Erythroblast (primary cell): ENCODE data around the gene CCP110.

Experiments
- DNase-seq, 2 experiments: peaks; one replicate each; lab custom pipeline; 2025; lab: John Stamatoyannopoulos, UW
- GATA1 ChIP-seq: IDR thresholded peaks from 2 replicates; pipeline ENCODE4 v1.6.1; 2011; ENCODE audit warnings: low read depth, mild to moderate bottlenecking, control low read depth, low read length, moderate library complexity
- POLR2A ChIP-seq: IDR thresholded peaks from 2 replicates; pipeline ENCODE4 v1.6.1; 2011; ENCODE audit warnings: mild to moderate bottlenecking, low read length

CCP110 gene

DNA sequence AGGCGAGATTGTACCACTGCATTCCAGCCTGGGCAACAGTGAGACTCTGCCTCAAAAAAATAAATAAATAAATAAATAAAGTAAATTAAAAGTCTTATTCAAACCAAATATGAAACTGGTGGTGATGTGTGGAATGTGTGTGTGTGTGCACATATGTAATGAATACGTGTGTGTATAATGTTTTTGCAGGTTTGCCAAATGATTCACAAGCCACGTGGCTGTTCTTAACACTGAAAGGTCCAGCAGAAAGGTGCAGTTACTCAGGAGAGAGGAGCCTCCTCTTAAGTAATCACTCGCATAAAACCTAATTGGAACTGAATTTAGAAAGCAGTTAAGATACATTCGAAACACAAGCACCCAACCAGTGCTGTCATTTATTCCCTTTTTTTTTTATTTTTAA, 24.7 kb upstream of the CCP110 start:
- TF ChIP-seq POLR2A (no peak), GATA1 (no peak)
- no peak for DNase-seq

DNA sequence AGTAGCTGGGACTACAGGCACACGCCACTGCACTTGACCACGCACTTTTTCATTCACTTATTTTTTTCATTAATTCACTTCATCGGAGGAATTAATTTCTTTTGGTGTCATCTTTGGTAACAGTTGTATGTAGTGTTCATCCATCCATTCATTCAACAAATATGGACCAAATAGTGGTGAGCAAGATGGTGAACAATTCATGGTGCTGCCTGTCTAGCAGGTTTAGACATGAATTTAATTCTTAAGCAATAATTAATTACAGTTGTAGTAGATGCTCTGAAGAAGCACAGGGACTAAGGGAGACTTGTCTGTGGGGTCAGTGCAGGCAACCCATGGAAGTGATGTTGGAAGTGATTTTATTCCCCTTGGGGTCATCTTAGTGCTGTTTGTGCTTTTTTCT, 24.3 kb upstream of the CCP110 start:
- no peak for TF ChIP-seq GATA1
- TF ChIP-seq POLR2A: no peak

DNA sequence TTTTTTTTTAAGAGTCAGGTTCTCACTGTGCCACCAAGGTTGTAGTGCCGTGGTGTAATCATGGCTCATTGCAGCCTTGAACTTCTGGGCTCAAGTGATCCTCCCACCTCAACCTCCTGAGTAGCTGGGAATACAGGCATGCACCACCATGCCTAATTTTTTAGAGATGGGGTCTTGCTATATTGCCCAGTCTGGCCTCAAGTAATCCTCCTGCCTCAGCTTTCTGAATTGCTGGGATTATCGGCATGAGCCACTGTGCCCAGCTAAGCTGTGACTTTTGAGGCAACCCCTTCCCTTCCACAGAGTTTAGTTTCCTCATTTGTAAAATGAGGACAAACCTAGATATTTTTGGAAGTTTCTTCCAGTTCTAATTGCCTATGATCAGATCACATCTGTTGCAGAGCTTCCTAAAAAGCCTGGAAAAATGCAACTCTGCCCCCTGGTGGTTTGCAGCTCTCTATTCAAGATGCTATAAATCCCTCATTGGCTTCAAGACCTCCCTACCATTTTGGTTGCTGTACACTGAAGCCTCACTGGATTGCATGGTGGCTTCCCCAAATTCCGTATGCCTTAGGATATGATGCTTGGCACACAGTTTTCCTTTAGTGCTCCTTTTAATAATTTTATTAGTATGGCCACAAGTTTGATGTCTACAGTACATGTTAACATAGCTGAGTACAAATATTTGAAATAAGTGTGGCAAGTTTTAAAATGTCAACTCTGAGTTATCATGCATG, 21.2 kb upstream of the CCP110 start:
- TF ChIP-seq GATA1 (no peak), POLR2A (no peak)
- DNase-seq: peak; percentile 86 to 92

More for the DNA sequence above, 24.3 kb upstream of the CCP110 start:
- no peak for DNase-seq

DNA sequence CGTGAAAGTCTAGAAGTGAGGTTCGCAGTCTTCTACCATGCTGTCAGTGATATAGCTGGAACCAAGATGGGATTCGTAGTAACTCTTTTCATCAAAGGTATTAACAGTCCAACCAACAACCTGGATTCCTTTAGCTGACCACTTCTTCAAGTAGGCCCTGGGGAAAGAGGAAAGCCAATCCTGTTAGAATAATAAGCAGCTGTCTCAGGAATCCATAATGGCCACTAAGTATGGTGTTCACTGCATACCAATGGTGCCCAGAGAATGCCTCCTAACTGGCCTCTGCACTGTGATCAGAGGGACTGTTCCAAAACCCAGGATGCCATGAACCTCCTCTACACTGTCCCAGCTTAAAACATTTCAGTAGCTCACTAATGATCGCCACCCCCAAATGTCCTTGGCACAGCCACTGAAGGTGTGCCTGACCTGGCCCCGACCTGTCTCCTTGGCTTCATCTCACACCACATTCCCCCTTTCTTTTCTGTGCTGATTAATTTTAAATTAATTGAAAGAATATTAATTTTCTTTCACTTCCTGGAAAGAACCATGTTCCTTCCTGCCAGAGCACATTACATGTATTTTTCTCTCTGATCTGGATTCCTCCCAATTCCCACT, 20.2 kb upstream of the CCP110 start:
- DNase-seq: no peak
- no peak for TF ChIP-seq GATA1

DNA sequence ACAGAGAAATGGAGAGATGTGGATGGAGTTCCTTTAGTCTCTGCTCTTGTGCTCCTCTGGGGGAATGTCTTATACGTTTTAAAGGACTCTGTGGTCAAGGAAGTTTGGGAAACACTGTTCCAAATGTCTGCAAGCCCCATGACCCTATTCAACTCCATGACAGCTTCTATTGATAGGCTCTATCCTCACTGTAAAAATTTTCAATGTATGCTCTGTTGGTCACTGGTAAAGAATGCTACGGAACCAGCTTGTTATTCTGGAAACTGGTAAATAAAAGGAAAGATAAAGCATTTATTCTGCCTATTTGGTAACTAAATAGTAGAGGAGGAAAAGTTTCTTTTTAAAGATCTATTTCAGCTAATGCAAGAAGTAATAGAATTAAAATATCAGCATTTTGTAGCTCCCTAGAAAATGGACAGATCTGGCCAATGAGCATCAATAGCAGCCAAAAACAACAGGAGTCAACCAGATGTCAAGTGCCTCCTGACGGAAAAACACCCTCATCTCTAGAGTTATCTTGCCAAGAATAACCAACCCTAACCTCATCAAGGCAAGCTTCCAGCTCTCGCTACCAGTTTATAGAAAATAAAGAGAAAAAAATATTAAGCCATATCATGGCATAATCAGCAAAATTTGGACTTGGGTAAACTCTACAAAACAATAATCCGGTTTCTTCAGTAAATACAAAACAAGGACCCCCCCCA, 18.0 kb upstream of the CCP110 start:
- no peak for TF ChIP-seq POLR2A
- no peak for TF ChIP-seq GATA1
- no peak for DNase-seq

DNA sequence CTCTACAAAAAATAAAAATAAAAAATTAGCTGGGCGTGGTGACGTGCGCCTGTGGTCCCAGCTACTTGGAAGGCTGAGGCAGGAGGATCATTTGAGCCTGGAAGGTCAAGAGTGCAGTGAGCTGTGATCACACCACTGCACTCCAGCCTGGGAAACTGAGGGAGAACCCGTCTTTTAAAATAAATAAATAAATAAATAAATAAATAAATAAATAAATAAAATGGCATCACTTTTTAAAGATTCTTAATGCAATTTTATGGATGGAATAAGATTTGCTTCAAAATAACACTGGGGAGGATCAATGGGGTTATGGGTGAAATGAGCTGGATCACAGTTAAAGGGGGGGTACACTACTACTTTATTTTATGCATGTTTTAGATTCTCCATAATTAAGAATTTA, 16.8 kb upstream of the CCP110 start:
- TF ChIP-seq POLR2A: no peak
- no peak for TF ChIP-seq GATA1
- DNase-seq: no peak

DNA sequence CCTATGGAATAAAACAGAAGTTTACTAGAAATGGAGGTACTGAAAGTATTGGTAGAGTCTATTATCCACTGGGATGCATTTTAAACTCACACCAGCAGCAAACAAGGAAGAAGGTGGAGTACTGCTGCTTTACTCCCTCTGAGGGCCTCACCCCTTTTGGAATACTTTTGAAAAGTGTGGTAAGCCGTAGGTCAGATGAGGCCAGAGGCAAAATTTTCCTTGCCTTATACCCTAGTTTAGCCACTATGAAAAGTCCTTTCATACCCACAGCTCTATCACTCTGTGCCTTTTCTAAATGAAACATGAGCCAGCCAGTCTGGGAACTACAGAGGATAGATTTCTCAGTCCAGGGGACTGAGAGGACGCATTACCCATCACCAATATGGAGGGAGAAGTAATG, 15.9 kb upstream of the CCP110 start:
- no peak for TF ChIP-seq POLR2A
- no peak for TF ChIP-seq GATA1
- DNase-seq: no peak

DNA sequence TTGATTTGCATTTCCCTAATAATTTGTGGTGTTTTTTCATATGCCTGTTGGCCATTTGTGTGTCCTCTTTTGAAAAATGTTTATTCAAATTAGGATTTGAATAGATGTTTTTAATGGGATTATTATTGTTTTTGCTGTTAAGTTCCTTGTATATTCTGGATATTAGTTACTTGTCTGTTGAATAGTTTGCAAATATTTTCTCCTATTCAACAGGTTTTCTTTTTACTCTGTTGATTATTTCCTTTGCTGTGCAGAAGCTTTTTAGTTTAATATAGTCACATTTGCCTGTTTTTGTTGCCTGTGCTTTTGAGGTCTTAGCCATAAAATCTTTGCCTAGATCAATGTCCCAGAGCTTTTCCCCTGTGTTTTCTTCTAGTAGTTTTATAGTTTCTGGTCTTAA, 11.4 kb upstream of the CCP110 start:
- DNase-seq: no peak
- TF ChIP-seq GATA1 (no peak), POLR2A (no peak)

DNA sequence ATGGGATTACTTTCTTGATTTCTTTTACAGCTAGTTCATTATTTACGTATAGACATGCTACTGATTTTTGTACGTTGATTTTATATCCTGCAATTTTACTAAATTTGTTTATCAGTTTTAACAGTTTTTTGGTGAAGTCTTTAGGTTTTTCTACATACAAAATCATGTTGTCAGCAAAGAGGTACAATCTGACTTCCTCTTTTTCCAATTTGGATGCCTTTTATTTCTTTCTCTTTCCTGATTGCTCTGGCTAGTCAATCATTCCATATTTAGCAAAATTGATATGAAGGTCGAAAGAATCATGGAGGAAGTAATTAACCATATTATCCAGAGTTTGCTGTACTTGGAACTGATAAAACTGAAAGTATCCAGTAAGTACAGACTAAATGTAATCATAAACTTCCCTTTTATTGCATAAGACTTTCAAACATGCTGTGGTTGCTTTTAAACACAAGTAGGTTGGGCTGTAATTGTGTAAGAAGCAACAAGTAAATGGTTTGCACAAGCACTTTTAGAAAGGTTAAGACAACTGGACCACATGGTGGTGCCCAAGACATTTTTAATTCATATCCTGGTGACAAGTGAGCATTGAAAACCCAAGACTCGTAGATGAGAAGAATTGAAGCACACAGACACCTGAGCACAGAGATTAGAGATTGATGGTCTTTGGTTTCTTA, 10.2 kb upstream of the CCP110 start:
- TF ChIP-seq POLR2A (no peak), GATA1 (no peak)
- DNase-seq: no peak

DNA sequence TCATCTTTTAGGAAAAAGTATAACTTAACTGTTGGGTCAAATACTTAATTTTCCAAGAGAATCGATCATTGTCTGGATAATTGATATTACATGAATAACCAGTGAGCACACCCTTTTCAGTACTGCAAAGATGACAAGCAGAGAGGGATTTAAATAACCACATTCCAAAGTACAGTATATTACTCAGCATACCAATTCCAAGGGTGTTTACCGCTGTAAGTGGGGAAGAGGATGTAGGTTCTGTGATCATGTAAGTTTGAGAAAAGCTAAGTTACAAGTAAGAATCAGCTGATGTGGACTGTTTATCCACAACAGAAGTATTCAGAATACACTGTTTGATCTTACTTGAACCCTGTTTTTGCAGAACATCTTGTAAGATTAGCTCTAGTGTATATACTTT, 8.0 kb upstream of the CCP110 start:
- no peak for DNase-seq
- TF ChIP-seq POLR2A (no peak), GATA1 (no peak)

DNA sequence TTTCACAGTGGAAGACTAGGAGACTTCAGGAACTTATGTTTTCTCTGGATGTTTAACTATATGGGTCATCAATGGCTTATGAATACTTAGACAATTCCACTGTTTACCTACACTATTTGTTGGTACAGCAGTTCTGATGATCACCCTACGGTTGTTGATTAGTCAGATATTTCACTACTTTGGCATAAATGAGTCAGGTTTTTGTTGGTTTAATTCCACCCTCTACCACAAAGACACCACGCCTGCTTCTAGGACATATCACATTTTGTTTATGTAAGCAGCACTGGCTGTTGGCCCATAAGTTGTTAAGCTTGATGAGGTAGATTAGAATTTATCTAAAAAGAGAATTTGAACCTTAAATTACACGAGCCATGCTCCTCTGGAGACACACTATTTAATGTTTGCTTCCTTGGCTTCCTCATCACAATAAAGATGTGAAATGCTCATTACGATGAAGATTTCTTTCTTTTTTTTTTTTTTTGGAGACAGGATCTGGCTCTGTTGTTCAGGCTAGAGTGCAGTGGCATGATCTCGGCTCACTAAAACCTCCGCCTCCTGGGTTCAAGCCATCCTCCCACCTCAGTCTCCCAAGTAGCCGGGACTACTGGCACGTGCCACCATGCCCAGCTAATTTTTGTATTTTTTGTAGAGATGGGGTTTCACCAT, 6.2 kb upstream of the CCP110 start:
- peak; percentile 89 to 91 for DNase-seq
- TF ChIP-seq POLR2A: peak; percentile 31
- no peak for TF ChIP-seq GATA1

DNA sequence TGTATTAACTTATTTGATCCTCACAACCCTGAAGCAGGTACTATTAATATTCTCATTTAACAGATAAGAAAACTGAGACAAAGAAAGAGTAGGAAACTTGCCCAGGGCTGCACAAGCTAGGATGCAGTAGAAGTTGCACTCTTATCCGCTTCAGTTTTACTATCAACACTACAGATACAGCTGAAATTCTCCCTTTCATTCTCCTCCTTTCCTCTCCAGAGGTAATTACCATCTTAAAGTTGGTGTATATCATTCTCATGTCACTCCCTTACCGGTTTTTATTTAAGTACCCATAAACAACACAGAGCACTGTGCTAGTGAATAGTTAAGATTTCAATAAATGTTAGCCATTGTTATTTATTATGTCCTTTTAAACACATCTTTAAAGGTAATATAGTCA, 5.4 kb upstream of the CCP110 start:
- TF ChIP-seq GATA1: no peak
- TF ChIP-seq POLR2A: no peak
- DNase-seq: peak; percentile 24 to 49

DNA sequence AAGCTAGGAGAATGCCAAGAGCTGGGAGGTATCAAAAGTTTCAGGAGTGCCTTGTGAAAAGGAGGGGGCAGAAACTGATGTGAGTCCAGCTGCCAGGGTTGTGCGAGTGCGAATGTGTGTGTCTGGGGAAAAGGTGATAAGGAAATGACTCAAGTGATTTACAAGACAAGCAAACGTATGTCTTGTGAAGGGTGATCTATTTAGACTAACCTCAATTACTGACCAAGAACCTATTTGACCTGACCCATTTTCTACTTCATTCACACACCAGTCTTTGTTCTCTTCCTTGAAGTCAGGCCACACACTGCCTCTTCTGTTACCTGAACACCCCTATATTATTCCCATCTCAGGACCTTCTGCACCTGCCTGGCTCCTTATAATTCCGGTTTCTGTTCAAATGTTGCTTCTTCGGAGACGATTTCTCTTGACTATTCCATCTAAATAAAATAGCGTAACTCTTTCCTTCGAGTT, 2.8 kb upstream of the CCP110 start:
- TF ChIP-seq POLR2A (peak; percentile 84), GATA1 (no peak)
- peak; percentile 94 to 97 for DNase-seq
